HG02798 (cell line): ENCODE data around the gene CDC42BPA.

Experiments
- ATAC-seq: cut with Tn5 transposase; IDR thresholded peaks from one replicate; pipeline ENCODE4 v1.9.1; 2021; ENCODE audit warnings: mild to moderate bottlenecking; ENCODE audit not compliant: unreplicated experiment, poor library complexity

The CDC42BPA gene

DNA sequence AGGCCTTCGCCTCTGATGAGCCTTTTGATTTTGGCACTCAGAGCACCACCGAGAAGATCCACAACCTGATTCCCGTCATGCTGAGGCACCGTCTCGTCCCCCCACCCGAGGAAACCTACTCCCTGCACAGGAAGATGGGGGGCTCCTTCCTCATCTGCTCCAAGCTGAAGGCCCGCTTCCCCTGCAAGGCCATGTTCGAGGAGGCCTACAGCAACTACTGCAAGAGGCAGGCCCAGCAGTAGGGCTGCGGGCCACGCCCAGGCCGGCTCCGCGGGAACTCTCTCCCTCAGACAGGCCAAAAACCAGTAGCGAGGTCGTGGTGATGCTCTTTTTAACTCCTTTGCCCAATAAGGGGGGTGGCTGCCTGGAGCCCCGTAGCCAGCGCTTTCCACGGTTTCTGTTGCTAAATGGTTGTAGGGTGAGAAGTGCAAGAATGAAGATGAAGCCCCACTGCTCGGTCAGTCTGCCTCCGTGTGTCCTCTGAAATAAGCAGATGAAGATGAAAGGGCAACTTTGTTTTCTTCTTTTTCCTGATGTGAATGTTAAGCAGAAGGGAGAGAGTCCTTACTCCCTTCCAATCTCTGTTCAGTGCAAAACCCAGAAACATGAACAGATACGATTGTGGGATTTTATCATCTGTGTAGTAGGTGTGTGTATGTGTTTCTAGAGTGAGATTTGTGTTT, 331.7 kb downstream of the CDC42BPA start:
- no peak for ATAC-seq

DNA sequence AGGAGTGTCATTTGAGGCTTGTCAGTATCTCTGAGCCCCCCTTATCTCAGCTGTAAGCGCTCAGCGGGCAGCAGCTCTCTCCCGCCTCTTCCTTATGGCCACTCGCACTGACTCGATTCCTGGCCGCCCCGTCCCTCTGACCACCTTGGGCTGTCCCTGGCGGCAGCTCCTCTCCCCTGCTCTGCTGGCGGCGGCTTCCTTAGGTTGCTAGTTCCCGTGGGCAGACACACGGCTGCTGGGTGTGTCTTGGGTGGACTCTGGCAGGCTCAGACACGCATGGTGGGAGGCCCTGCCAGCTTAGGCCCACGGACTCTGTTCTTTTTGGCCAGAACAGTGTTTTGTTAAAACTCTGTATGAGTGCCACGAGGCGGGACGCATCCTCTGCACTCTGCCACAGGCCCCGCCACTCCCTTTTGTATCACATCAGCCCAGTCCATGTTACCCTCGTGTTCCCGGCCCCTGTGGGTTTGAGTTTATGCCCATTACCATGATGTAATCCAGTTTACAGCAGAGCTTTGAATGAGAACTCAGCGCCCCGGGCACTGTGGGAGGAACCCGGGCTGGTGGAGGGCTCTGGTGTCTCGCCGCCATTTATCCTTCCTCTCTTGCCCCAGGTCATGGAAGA, 332.3 kb downstream of the CDC42BPA start:
- ATAC-seq = no peak

DNA sequence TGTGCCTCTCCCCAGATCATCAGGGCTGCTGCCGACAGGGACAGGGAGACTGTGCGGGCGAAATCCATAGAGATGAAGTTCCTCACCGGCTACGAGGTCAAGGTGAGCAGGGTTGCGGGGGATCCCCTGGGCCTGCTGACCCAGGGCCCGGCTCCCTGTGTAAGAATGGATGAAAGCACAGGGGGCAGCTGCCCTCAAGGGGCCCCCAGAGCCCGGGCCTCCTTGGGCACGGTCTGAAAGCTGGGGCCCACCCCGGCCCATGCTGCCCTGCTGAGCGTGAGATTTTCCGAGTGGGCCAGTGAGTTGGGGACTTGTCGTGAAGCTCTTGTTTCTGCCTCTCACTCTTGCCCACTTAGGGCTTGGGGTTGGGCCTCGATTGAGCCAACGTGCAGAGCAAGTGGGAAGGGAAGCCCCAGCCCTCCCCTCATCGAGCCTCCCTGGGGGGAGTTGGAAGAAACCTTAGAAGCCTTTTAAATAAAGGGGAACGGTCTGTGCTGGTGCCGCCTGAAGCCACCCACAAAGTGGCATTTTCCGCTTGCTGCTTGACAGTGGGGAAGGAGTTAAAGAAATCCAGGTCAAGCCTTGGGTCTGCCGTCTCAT, 333.0 kb downstream of the CDC42BPA start:
- ATAC-seq = no peak

DNA sequence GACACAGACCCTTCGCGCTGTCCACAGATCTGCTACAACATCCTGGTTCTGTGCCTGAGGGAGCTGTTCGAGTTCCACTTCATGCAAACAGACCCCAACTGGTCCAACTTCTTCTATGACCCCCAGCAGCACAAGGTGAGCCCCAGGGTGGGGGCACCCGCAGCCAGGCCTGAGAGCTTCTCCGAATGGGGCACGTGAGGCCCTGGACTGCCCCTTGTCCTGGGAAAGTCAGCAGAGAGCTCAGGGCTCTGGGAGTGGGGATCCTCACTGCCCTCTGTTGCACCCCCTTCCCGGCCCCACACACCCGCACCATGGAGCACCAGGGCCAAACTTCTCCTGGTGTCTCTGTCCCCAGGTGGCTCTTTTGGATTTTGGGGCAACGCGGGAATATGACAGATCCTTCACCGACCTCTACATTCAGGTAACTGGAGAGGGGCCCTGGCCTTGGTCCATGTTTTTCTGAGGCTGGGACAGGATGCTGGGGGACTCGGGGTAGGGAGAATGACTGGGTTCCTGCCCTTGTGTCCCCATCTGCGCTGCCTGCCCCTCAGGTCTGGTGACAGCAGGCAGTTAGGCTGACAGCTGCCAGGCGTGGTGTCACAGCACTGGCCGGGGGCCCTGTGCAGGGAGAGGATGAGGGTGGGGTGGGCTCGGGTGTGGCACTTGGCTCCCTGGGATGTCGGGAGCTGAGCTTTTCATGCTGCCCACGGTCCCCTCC, 333.6 kb downstream of the CDC42BPA start:
- no peak for ATAC-seq

DNA sequence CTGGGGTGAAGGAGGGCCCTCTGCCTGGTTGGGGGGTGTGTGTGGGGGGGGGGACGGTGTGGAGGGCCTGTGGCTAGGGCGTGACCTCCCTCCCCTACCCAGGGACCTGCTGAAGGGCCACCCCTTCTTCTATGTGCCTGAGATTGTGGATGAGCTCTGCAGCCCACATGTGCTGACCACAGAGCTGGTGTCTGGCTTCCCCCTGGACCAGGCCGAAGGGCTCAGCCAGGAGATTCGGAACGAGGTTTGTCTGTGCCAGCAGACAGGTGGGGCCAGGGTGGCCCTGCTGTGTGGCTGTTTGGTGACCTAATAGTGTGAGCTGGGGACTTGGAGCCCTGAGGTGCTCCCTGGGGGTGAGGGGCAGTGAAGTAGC, 334.3 kb downstream of the CDC42BPA start:
- no peak for ATAC-seq

DNA sequence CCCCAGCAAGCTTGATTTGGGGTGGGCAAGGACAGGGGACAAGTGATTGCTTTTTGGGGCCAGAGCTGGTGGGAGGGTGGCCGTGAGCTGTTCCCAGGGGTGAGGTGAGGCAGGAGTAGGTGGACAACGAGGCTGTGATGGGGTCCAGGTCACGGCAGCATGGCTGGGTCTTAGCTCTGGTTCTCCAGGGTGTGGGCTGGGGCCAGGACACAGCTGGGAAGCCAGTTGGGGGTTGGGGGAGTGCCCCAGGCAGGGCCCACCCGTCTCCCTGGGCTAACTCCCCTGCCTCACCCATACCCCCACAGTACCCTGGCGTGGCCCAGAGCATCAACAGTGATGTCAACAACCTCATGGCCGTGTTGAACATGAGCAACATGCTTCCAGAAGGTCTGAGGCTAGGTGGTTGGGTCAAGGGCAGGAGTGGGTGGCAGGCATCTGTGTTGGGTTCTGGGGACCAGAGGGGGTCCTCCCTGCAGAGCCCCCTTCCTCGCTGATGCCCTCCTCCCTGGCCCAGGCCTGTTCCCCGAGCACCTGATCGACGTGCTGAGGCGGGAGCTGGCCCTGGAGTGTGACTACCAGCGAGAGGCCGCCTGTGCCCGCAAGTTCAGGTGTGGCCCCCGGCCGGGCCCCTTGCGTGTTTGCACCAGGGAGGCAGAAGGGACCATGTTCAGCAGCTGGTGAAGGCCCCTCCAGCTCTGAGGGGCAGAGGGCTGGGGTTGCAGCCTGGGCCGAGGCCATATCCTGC, 334.9 kb downstream of the CDC42BPA start:
- no peak for ATAC-seq

DNA sequence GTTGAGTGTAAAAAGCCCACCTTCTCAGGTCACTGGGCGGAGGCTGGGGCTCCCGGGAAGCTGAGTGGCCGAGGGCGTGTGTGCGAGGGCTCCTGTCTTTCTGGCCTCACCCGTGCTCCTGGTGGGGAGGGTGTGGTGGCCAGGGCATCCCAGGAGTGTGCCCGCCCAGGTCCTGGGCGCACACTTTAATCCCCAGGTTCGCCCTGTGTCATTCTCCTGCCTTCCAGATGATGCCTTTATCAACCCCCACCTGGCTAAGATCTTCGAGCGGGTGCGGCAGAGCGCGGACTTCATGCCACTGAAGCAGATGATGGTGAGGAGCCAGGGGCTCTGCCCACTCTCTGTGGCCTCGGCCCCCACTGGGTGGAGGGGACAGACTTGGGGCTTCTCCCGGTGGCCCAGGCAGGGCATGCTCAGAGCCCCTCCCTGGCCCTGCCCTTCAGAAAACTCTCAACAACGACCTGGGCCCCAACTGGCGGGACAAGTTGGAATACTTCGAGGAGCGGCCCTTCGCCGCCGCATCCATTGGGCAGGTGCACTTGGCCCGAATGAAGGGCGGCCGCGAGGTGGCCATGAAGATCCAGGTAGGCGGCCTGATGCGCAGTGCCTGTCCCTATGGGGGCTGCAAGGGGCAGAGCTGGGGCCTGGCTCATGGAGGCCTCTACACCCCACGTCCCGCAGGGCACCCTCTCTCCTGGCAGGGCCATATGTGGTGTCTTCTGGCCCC, 335.7 kb downstream of the CDC42BPA start:
- ATAC-seq = no peak

DNA sequence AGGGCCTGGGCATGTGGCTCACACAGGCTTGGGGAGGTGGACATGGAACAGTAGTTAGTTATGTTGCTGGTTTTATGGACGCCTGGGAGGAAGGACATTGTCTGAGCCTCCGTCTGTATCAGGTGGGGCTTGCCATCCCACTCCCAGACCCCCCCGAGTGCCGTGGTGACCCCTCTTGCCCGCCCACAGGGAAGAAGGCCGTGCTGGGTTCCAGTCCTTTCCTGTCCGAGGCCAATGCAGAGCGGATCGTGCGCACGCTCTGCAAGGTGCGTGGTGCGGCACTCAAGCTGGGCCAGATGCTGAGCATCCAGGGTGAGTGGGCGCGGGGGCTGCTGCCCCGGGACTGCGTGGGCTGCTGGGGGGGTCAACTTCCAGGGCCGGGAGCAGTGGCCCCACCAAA, 336.5 kb downstream of the CDC42BPA start:
- ATAC-seq = no peak

DNA sequence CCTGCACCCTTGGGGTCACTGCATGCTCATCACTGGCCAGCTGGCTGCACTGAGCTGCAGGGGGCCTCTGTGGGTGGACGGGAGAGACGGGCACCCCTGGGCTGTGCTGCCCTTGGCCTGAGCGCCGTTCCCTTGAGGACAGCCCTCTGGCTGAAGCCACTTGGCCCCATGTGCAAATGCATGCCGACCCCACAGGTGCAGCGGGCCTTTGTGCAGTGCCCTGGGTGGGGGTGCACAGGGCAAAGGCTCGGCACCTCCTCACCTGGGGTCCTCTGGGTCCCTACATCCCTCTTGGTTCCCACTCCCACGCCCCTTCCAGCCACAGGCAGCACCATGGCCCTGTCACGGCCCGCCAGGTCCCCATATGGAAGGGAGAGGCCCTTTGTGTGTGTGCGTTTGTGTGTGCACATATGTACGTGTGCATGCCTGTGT, 336.9 kb downstream of the CDC42BPA start:
- ATAC-seq = no peak

DNA sequence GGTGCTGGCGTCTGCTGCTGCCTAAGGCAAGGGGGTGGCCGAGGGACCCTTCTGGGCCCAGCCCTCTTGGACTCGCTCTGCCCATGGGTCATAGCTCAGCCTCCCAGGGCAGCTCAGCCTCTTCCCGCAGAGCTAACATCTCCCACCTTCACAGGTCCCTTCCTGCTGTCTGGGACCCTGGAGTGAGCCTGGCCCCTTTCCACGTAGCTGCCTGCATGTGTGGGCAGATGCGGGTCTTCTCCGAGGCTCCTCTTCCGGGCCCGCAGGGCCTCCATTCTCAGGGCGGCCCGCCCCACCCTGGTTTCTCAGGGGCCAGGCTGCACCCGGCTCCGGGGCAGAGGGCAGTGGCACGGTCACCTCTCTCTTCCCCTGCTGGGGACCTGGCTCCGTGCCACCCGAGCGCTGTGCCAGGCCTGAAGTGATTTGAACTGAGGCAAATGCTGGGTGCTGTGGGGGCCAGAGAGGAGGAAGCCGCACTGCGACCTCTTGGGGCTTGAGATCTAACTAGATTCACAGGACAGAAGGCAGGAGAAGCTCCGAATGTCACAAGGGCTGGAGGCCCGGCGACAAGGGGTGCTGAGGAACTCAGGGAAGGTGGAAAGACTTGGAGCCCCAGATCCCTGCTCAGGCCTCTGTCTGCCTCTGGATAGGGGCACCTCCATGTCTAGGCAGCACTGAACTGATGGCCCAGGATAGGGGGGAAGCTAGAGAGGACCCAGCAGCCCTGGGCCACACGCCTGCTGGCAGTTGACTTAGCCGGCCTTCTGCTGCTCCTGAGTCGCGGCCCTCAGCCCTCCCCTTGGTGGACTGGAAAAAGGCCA, 337.5 kb downstream of the CDC42BPA start:
- no peak for ATAC-seq

DNA sequence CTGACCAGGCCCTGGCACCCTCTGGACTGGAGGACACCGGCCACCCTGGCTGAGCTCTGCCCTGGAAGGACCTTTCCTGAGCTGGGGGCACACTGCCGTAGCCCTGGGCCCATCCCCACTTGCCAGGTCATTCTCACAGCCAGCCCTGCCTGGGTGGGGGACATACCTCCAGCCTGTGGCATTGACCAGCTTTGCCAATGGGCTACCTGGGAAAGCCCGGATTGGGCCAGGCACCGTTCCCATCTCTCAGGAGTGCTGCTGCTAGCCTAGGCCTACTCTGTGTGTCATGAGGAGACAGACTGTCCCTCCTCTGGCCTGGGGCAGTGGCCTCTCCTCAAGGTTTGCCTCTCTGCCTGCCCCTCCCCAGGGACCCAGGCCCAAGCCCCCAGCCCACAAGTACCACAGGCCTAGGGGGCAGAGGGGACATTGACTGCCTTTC, 338.2 kb downstream of the CDC42BPA start:
- ATAC-seq = no peak

DNA sequence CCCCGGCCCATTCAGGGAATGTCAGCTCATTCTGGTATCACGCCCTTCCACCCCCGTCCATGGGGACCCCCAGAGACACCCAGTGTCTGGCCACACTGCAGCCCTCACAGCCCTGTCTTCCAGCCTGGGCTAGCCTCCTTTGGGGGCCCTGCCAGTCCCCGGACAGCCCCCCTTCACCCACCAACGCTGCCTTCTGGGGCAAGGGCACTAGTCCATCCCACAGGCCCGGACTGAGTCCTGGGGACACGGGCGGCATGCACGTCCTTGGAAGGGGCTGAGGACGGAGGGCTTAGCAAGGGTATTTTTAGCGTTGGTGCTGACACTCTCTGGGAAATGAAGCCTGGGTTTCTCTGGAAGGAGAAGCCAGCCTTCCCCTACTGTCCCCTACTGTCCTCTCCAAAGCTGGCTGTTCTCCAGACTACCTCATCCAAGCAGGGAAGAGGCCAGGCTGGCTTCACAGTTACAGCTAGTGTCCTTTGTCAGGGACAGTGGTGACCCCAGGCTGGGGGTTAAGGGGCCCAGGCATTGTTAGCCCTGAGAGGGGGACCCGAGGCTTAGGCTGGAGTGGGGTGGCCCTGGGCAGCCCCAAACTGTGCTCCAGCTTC, 338.7 kb downstream of the CDC42BPA start:
- ATAC-seq = no peak

DNA sequence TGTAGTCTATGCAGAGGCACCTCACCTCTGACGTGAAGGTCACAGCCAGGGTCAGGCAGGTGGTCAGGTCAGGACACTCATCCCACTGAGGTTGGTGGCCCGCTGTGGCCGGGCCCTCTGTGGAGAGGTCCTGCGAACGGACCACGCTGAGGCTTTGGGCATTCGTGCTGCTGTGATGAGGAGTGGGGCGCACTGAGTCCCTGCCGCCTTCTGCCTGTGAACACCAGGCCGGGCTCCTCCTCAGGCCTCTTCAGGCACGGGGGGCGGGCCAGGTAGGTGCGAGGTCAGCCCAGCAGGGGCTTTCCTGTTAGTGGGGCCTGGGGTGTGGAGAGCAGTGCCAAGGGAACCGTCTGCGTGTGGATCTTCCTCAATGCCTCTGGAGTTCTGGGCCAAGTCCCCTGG, 339.2 kb downstream of the CDC42BPA start:
- ATAC-seq = no peak

DNA sequence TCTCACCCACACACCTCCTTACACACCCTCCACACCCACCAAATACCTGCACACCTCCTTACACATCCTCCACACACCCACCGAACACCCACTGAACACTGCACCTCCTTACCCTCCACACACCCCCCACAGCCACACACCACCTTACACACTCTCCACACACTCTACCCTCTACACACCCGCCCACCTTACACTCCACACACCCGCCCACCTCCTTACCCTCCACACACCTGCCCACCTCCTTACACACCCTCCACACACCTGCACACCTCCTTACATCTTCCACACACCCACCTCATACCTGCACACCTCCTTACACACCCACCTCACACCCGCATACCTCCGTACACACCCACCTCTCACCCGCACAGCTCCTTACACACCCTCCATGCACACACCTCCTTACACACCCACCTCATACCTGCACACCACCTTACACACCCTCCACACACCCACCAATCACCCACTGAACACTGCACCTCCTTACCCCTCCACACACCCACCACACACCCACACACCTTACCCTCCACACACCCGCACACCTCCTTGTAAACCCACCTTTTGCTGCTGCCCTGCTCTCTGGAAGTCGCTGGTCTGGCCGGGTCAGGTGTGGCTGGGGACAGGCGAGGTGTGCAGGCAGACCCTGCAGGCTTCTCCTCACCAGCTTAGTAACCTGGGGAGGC, 339.7 kb downstream of the CDC42BPA start:
- no peak for ATAC-seq

DNA sequence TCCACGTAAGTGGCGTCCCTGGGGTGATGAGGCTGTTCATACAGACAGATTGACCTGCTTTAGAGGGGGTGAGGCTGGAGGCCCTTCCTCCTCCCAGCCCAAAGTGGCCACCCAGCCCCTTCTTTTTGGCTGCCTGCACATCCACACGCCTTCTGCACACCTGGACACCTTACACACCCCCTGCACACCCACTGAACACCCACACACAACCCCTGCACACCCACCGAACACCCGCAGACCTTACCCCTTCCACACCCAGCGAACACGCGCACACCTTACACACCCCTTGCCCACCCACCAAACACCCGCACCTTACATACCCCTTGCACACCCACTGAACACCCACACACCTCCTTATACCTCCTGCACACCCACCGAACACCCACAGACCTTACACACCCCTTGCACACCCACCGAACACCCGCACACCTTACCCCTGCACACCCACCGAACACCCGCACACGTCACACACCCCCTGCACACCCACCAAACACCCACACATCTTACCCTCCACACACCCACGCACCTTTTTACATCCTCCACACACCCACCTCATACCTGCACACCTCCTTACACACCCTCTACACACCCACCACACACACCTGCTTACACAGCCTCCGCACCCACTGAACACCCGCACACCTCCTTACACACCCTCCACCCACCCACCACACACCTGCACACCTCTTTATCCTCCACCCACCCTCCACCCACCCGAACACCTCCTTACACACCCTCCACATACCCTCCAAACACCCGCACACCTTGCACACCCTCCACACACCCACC, 340.5 kb downstream of the CDC42BPA start:
- no peak for ATAC-seq

DNA sequence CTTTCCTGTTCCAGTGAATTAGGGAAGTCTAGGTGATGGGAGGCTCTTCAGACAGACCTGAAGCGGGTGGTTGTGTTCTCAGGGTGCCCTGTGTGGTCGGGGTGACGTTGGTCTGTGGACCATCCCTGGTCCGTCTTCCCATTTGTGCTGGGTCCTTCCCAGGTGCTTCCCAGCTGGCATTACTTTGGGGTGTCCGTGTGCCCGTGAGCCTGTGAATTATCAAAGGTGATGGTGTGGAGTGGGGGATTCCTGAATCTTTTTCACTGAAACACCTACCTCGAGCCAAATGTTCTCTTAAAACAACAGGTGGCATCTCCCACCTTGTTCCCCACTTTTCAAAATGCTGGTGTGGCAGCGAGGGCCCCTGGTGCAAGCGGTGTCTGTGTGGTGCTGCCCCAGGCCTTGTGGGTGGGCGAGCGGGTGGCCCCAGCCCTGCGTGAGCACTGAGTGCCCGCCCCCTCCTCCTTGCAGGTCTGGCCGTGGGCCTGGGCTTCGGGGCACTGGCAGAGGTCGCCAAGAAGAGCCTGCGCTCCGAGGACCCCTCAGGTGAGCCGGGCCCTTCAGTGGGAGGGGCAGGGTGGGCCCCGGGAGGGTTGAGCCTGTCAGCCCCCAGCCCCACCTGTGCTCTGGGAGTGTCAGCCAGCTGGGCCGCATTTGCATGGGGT, 341.2 kb downstream of the CDC42BPA start:
- no peak for ATAC-seq
